GM04504 (cell line): ENCODE results near the gene DNAJB2.
"Not testable (repeated sequence)": the region's sequence is repeated elsewhere in the genome, so short reads cannot be mapped to it uniquely, and the experiment has no call there.

ENCODE experiments used
- DNase-seq: peaks from one replicate; pipeline ENCODE4 v3.0.0-alpha.2; 2012; ENCODE audit warnings: low read depth

Gene DNAJB2

GRCh38 chr2:219258942-219259341 is 20.2 kb upstream of the DNAJB2 start:
- DNase-seq, result not testable (repeated sequence)

GRCh38 chr2:219261024-219261855 is 17.9 kb upstream of the DNAJB2 start:
- no peak for DNase-seq

GRCh38 chr2:219266232-219266631 is 12.9 kb upstream of the DNAJB2 start:
- DNase-seq, result no peak

- no peak for DNase-seq
Observed at GRCh38 chr2:219266886-219267285, 12.3 kb upstream of the DNAJB2 start.

- no peak for DNase-seq
Observed at GRCh38 chr2:219268294-219268693, 10.9 kb upstream of the DNAJB2 start.

GRCh38 chr2:219269362-219270054 is 9.7 kb upstream of the DNAJB2 start:
- no peak for DNase-seq

- DNase-seq, result no peak
Observed at GRCh38 chr2:219270055-219270372, 9.2 kb upstream of the DNAJB2 start.

GRCh38 chr2:219271021-219271420 is 8.1 kb upstream of the DNAJB2 start:
- no peak for DNase-seq

GRCh38 chr2:219272356-219272755 is 6.8 kb upstream of the DNAJB2 start:
- DNase-seq, result no peak

GRCh38 chr2:219272995-219273394 is 6.2 kb upstream of the DNAJB2 start:
- no peak for DNase-seq

GRCh38 chr2:219273937-219274336 is 5.2 kb upstream of the DNAJB2 start:
- no peak for DNase-seq

- peak; percentile 72 for DNase-seq
Observed at GRCh38 chr2:219274361-219274921, 4.7 kb upstream of the DNAJB2 start.

- DNase-seq, result peak; percentile 63
Observed at GRCh38 chr2:219277703-219278654, 1.2 kb upstream of the DNAJB2 start.

GRCh38 chr2:219278655-219279150 is 463 bp upstream of the DNAJB2 start:
- DNase-seq, result no peak

GRCh38 chr2:219279916-219280516 is 850 bp downstream of the DNAJB2 start:
- no peak for DNase-seq

- DNase-seq, result no peak
Observed at GRCh38 chr2:219280651-219281050, 1.5 kb downstream of the DNAJB2 start.

- DNase-seq, result no peak
Observed at GRCh38 chr2:219281588-219281987, 2.4 kb downstream of the DNAJB2 start.

- no peak for DNase-seq
Observed at GRCh38 chr2:219282375-219282774, 3.2 kb downstream of the DNAJB2 start.

GRCh38 chr2:219282943-219283581 is 3.9 kb downstream of the DNAJB2 start:
- no peak for DNase-seq

GRCh38 chr2:219284501-219285372 is 5.6 kb downstream of the DNAJB2 start:
- no peak for DNase-seq
